ENCODE results near the gene NAE1.

DNA sequence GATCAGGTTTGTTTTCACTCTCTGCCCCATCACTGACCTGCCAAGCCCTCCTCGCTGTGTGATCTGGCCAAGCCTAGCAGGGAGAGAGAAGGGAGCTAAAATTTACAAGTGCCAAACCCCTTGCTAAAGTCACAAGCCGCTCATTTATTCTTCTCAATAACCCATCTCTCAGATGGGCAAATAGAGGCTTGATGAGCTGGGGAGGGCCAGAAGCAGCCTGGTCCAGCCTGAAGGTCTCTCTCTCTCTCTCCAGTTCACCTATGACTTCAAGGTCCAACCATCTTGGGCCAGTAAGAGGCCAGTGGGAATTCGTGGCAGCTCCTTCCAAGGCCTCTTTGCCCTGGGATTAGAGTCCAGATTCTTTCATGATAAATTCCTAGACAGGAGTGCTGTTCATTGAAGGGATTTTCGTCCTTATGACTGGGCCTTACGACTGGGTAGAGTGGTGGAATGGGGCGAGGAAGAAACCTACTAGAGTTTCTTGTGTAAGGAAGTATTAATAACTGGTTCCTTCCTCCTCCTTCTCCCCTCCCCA, 16.8 kb upstream of the NAE1 start:
- TF ChIP-seq, protein P1, sequence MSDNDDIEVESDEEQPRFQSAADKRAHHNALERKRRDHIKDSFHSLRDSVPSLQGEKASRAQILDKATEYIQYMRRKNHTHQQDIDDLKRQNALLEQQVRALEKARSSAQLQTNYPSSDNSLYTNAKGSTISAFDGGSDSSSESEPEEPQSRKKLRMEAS (IDR thresholded peaks at IDR 0.05), result no peak
- TF ChIP-seq NR3C1 (IDR thresholded peaks at IDR 0.05) (no peak), EP300 (IDR thresholded peaks at IDR 0.05) (no peak), POLR2A (IDR thresholded peaks at IDR 0.05; ENCODE audit: low read length) (no peak), TFCP2L1 (CRISPR knock-in tag; IDR thresholded peaks at IDR 0.05) (no peak), MAZ (IDR thresholded peaks at IDR 0.05; ENCODE audit: borderline replicate concordance, low read depth, low read length) (no peak), MYC (IDR thresholded peaks at IDR 0.05; ENCODE audit: borderline replicate concordance, low read length) (no peak), CHD2 (IDR thresholded peaks at IDR 0.05; ENCODE audit: low read length, partially characterized antibody) (no peak), SMC3 (IDR thresholded peaks at IDR 0.05) (no peak), HDAC2 (IDR thresholded peaks at IDR 0.05) (no peak)
- TF ChIP-seq, protein P2, sequence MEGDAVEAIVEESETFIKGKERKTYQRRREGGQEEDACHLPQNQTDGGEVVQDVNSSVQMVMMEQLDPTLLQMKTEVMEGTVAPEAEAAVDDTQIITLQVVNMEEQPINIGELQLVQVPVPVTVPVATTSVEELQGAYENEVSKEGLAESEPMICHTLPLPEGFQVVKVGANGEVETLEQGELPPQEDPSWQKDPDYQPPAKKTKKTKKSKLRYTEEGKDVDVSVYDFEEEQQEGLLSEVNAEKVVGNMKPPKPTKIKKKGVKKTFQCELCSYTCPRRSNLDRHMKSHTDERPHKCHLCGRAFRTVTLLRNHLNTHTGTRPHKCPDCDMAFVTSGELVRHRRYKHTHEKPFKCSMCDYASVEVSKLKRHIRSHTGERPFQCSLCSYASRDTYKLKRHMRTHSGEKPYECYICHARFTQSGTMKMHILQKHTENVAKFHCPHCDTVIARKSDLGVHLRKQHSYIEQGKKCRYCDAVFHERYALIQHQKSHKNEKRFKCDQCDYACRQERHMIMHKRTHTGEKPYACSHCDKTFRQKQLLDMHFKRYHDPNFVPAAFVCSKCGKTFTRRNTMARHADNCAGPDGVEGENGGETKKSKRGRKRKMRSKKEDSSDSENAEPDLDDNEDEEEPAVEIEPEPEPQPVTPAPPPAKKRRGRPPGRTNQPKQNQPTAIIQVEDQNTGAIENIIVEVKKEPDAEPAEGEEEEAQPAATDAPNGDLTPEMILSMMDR (IDR thresholded peaks at IDR 0.05), result no peak
